Caco-2 (cell line): ENCODE data around the gene TBC1D2B. TPM values are rescaled to one million over a fixed set of nuclear protein-coding genes. Genes with fewer than 3 reads are reported as not detected.
"Not testable (repeated sequence)": the region's sequence is repeated elsewhere in the genome, so short reads cannot be mapped to it uniquely, and the experiment has no call there.

Source experiments
- BruUV-seq: library from RNA; stranded (reverse); fragments of 400-500 nt; replicated peaks from 2 replicates; lab custom pipeline; 2021; lab: Mats Ljungman, UMichigan
- CTCF ChIA-PET: fragments of 300-600 bp; sonication (Branson Sonifier 250); formaldehyde crosslinking; loops from one replicate; lab custom pipeline; 2022; ENCODE audit warnings: antibody characterized with exemption; lab: Charles Lee
- POLR2A ChIA-PET: fragments of 300-600 bp; sonication (Branson Sonifier 250); formaldehyde crosslinking; loops from one replicate; lab custom pipeline; 2022; ENCODE audit warnings: antibody characterized with exemption; lab: Charles Lee
- DNase-seq, 2 experiments: peaks; one replicate each; pipeline versions ENCODE4 v3.0.0 to v3.0.0-alpha.2; 2020 to 2022
- H3K27me3 ChIP-seq: replicated peaks from 2 replicates; pipeline ENCODE4 v1.6.0; 2011; ENCODE audit warnings: low read length; ENCODE audit not compliant: control insufficient read depth, insufficient read depth
- H3K36me3 ChIP-seq: 2 replicates; pipeline ENCODE4 v1.5.1; 2011; ENCODE audit warnings: low read length; ENCODE audit not compliant: control insufficient read depth, insufficient read depth
- H3K4me1 ChIP-seq: fragments of 250-450 bp; sonication (Bioruptor Pico); 2 replicates; pipeline ENCODE4 v1.5.1; 2020; ENCODE audit warnings: mild to moderate bottlenecking
- H3K4me3 ChIP-seq: 2 replicates; pipeline ENCODE4 v1.5.1; 2011; ENCODE audit warnings: low read depth, mild to moderate bottlenecking, control low read depth, low read length
- H3K9me3 ChIP-seq: fragments of 250-450 bp; sonication (Bioruptor Pico); 2 replicates; pipeline ENCODE4 v1.5.1; 2020; ENCODE audit warnings: mild to moderate bottlenecking, moderate library complexity
- H3K27ac Mint-ChIP-seq: one replicate; pipeline ENCODE4 v1.8.0; 2022; ENCODE audit warnings: mixed read lengths; ENCODE audit not compliant: unreplicated experiment
- H3K27me3 Mint-ChIP-seq: one replicate; pipeline ENCODE4 v1.8.0; 2022; ENCODE audit warnings: mixed read lengths; ENCODE audit not compliant: insufficient read depth, unreplicated experiment
- H3K36me3 Mint-ChIP-seq: one replicate; pipeline ENCODE4 v1.8.0; 2022; ENCODE audit warnings: mild to moderate bottlenecking, mixed read lengths; ENCODE audit not compliant: insufficient read depth, unreplicated experiment
- H3K4me1 Mint-ChIP-seq: one replicate; pipeline ENCODE4 v1.8.0; 2022; ENCODE audit warnings: low read depth, mixed read lengths; ENCODE audit not compliant: unreplicated experiment
- H3K4me3 Mint-ChIP-seq: one replicate; pipeline ENCODE4 v1.8.0; 2022; ENCODE audit warnings: mild to moderate bottlenecking, moderate library complexity, mixed read lengths; ENCODE audit not compliant: unreplicated experiment
- H3K9me3 Mint-ChIP-seq: one replicate; pipeline ENCODE4 v1.8.0; 2022; ENCODE audit warnings: mixed read lengths; ENCODE audit not compliant: unreplicated experiment
- CTCF ChIP-seq, 2 experiments: fragments of 200-600 bp in 1 of 2; IDR thresholded peaks; 1 replicate in 1 of 2; 2 replicates in 1 of 2; pipeline versions ENCODE4 v1.5.1 to v1.8.0; 2011 to 2022; ENCODE audit warnings: antibody characterized with exemption in 1 of 2, control low read depth in 1 of 2, inconsistent platforms in 1 of 2, low read depth in 1 of 2, low read length in 1 of 2, mild to moderate bottlenecking in 1 of 2, moderate library complexity in 1 of 2; ENCODE audit not compliant: insufficient read depth in 1 of 2, severe bottlenecking in 1 of 2, unreplicated experiment in 1 of 2
- intact Hi-C: fragments of 100-400 bp; cut with micrococcal nuclease; formaldehyde crosslinking; loops from one replicate; pipeline ENCODE4 v1.10.0; 2022; ENCODE audit not compliant: unreplicated experiment
- total RNA-seq: library from RNA; stranded (reverse); gene quantifications from 2 replicates; pipeline ENCODE4 v1.2.3, GENCODE V29; 2022

Gene TBC1D2B
- total RNA-seq, 1 experiment from 2014 or later: 18.3 TPM

GRCh38 chr15:77972706-77973105 is 104.8 kb downstream of the TBC1D2B start:
- H3K27me3 ChIP-seq, H3K36me3 ChIP-seq, H3K4me3 Mint-ChIP-seq, BruUV-seq, POLR2A ChIA-PET, H3K27ac Mint-ChIP-seq, H3K4me1 Mint-ChIP-seq, H3K4me3 ChIP-seq, H3K4me1 ChIP-seq, H3K9me3 ChIP-seq, intact Hi-C loops, H3K36me3 Mint-ChIP-seq, H3K27me3 Mint-ChIP-seq, CTCF ChIA-PET, DNase-seq: not testable (repeated sequence)
- peaks cover 13% of the 10 kb centered on the region for H3K9me3 Mint-ChIP-seq

- POLR2A ChIA-PET, H3K27me3 Mint-ChIP-seq, BruUV-seq, intact Hi-C loops, H3K36me3 Mint-ChIP-seq, H3K4me1 Mint-ChIP-seq, H3K27me3 ChIP-seq, H3K4me3 Mint-ChIP-seq, H3K9me3 ChIP-seq, CTCF ChIA-PET, H3K36me3 ChIP-seq, H3K27ac Mint-ChIP-seq, H3K4me1 ChIP-seq, DNase-seq, H3K4me3 ChIP-seq: not testable (repeated sequence)
- peaks cover 13% of the 10 kb centered on the region for H3K9me3 Mint-ChIP-seq
Measured at GRCh38 chr15:77971875-77972274, 105.6 kb downstream of the TBC1D2B start.

- DNase-seq, CTCF ChIA-PET, H3K27ac Mint-ChIP-seq, H3K27me3 Mint-ChIP-seq, intact Hi-C loops, H3K27me3 ChIP-seq, BruUV-seq, H3K36me3 ChIP-seq, H3K4me3 Mint-ChIP-seq, H3K4me3 ChIP-seq, H3K4me1 ChIP-seq, H3K9me3 ChIP-seq, POLR2A ChIA-PET, H3K36me3 Mint-ChIP-seq, H3K4me1 Mint-ChIP-seq: not testable (repeated sequence)
- H3K9me3 Mint-ChIP-seq: peaks cover 13% of the 10 kb centered on the region
Measured at GRCh38 chr15:77970813-77971360, 106.6 kb downstream of the TBC1D2B start.

GRCh38 chr15:77969055-77969454 is 108.5 kb downstream of the TBC1D2B start:
- intact Hi-C loops: no loop called here
- Mint-ChIP-seq H3K36me3 (no peaks in the 10 kb centered on the region), H3K4me3 (no peak overlapping the region), H3K27ac (no peak overlapping the region), H3K27me3 (peaks cover 3% of the 10 kb centered on the region), H3K4me1 (no peaks in the 10 kb centered on the region), H3K9me3 (peaks cover 13% of the 10 kb centered on the region)
- Histone ChIP-seq H3K4me3 (no peak overlapping the region), H3K27me3 (no peaks in the 10 kb centered on the region), H3K4me1 (peaks cover 5% of the 10 kb centered on the region; the same call in 1 of the 2 replicates), H3K9me3 (no peaks in the 10 kb centered on the region), H3K36me3 (no peaks in the 10 kb centered on the region)
- ChIA-PET CTCF (no interaction called here), POLR2A (no interaction called here)
- BruUV-seq: no TSS peak
- TF ChIP-seq CTCF (IDR thresholded peaks at IDR 0.05; ENCODE audit: insufficient read depth in 1 of 2, low read depth in 1 of 2, low read length in 1 of 2, severe bottlenecking in 1 of 2, unreplicated experiment in 1 of 2): no peak
- DNase-seq: no peak
